GM12878 (cell line): Measurements from ENCODE around the gene MITF. TPM values are rescaled to one million over a fixed set of nuclear protein-coding genes. Genes with fewer than 3 reads are reported as not detected.

Source experiments
- ATAC-seq: fragments of 200-7000 bp; cut with Tn5 transposase; 3 replicates; pipeline ENCODE4 v1.9.1; 2020; ENCODE audit warnings: mild to moderate bottlenecking, moderate library complexity
- BruUV-seq: library from RNA; stranded (reverse); fragments of 400-500 nt; replicated peaks from 2 replicates; lab custom pipeline; 2021; lab: Mats Ljungman, UMichigan
- CTCF ChIA-PET: fragments of 300-600 bp; sonication (Branson Sonifier 250); formaldehyde crosslinking; extraction: SDS; loops from one replicate; lab custom pipeline; 2021; ENCODE audit warnings: inconsistent platforms; lab: Yijun Ruan, JAX
- POLR2A ChIA-PET: fragments of 350-600 bp; formaldehyde crosslinking; extraction: SDS; loops from one replicate; lab custom pipeline; 2021; ENCODE audit warnings: inconsistent platforms; lab: Charles Lee
- RAD21 ChIA-PET: fragments of 300-600 bp; sonication (Branson Sonifier 250); formaldehyde crosslinking; loops from one replicate; lab custom pipeline; 2023; ENCODE audit warnings: antibody characterized with exemption; ENCODE audit not compliant: unreplicated experiment; lab: Charles Lee
- SMC1A ChIA-PET: fragments of 300-600 bp; sonication (Branson Sonifier 250); formaldehyde crosslinking; loops from one replicate; lab custom pipeline; 2023; ENCODE audit not compliant: unreplicated experiment, uncharacterized antibody; lab: Charles Lee
- DNase-seq: peaks from one replicate; pipeline ENCODE4 v3.0.0-alpha.2; 2011; ENCODE audit warnings: low read depth, low spot score
- FAIRE-seq: peaks from 3 replicates; lab custom pipeline; 2011; peaks lifted over from hg19 to GRCh38; lab: Jason Lieb, UNC
- H2AFZ ChIP-seq: 2 replicates; pipeline ENCODE4 v1.6.0; 2011; ENCODE audit warnings: low read depth, low read length, control low read depth; ENCODE audit not compliant: control insufficient read depth
- H3K27ac ChIP-seq: 2 replicates; pipeline ENCODE4 v1.5.1; 2011; ENCODE audit warnings: control low read depth; ENCODE audit not compliant: control insufficient read depth, insufficient read depth
- H3K27me3 ChIP-seq, 2 experiments: replicated peaks in 1 of 2; 2 replicates each; pipeline versions ENCODE4 v1.6.0 to v1.6.1; 2011; ENCODE audit warnings: low read length in 1 of 2; ENCODE audit not compliant: control insufficient read depth in 2 of 2, insufficient read depth in 2 of 2
- H3K36me3 ChIP-seq, 2 experiments: 2 replicates each; pipeline ENCODE4 v1.5.1; 2011; ENCODE audit warnings: low read length in 1 of 2; ENCODE audit not compliant: control insufficient read depth in 2 of 2, insufficient read depth in 2 of 2
- H3K4me1 ChIP-seq: 2 replicates; pipeline ENCODE4 v1.6.1; 2011; ENCODE audit warnings: mild to moderate bottlenecking, low read length, moderate library complexity, mixed read lengths; ENCODE audit not compliant: control insufficient read depth, insufficient read depth
- H3K4me2 ChIP-seq: 2 replicates; pipeline ENCODE4 v1.6.0; 2011; ENCODE audit warnings: control low read depth; ENCODE audit not compliant: control insufficient read depth, insufficient read depth
- H3K4me3 ChIP-seq: fragments of 200-600 bp; sonication (generic); 2 replicates; pipeline ENCODE4 v1.5.1; 2016
- H3K79me2 ChIP-seq: 2 replicates; pipeline ENCODE4 v1.6.0; 2011; ENCODE audit warnings: low read length; ENCODE audit not compliant: control insufficient read depth, insufficient read depth
- H3K9ac ChIP-seq: 2 replicates; pipeline ENCODE4 v1.8.0; 2011; ENCODE audit warnings: low read length, control low read depth, mixed read lengths; ENCODE audit not compliant: control insufficient read depth, insufficient read depth
- H3K9me3 ChIP-seq: replicated peaks from 3 replicates; pipeline ENCODE4 v1.5.1; 2011; ENCODE audit warnings: mild to moderate bottlenecking, low read length; ENCODE audit not compliant: control insufficient read depth, insufficient read depth
- H4K20me1 ChIP-seq: 2 replicates; pipeline ENCODE4 v1.6.0; 2011; ENCODE audit not compliant: control insufficient read depth, insufficient read depth
- ATF3 ChIP-seq: IDR thresholded peaks from 2 replicates; pipeline ENCODE4 v1.6.1; 2011; ENCODE audit warnings: low read depth, mild to moderate bottlenecking, low read length, moderate library complexity, borderline replicate concordance; ENCODE audit errors: extremely low read depth
- BACH1 ChIP-seq: fragments of 450-650 bp; IDR thresholded peaks from 2 replicates; pipeline ENCODE4 v1.6.1; 2017; ENCODE audit warnings: mild to moderate bottlenecking, borderline replicate concordance
- BRCA1 ChIP-seq: IDR thresholded peaks from 2 replicates; pipeline ENCODE4 v1.6.1; 2011; ENCODE audit warnings: low read depth, low read length, improper control_type of control experiment
- CEBPB ChIP-seq, 2 experiments: fragments of 150-350 bp in 1 of 2; IDR thresholded peaks; 2 replicates each; pipeline ENCODE4 v1.6.1; 2012 to 2014; ENCODE audit warnings: low read depth in 2 of 2, low read length in 2 of 2, borderline replicate concordance in 1 of 2, inconsistent platforms in 1 of 2
- DPF2 ChIP-seq: fragments of 450-650 bp; IDR thresholded peaks from 2 replicates; pipeline ENCODE4 v1.6.1; 2017; ENCODE audit warnings: mild to moderate bottlenecking
- EGR1 ChIP-seq, 2 experiments: IDR thresholded peaks; 1 replicate in 1 of 2; 2 replicates in 1 of 2; pipeline ENCODE4 v1.6.1; 2011 to 2012; ENCODE audit warnings: low read depth in 2 of 2, low read length in 2 of 2, borderline replicate concordance in 1 of 2, mild to moderate bottlenecking in 1 of 2, moderate library complexity in 1 of 2
- ETV6 ChIP-seq, 2 experiments: fragments of 450-650 bp in 1 of 2; IDR thresholded peaks in 1 of 2; conservative IDR thresholded peaks in 1 of 2; 2 replicates each; pipeline ENCODE4 v1.6.1; 2014; ENCODE audit warnings: antibody characterized with exemption in 1 of 2, borderline replicate concordance in 1 of 2, low read depth in 1 of 2, mild to moderate bottlenecking in 1 of 2, moderate library complexity in 1 of 2
- PML ChIP-seq: IDR thresholded peaks from 2 replicates; pipeline ENCODE4 v1.6.1; 2012; ENCODE audit warnings: low read length, inconsistent platforms
- POLR2A ChIP-seq: IDR thresholded peaks from 2 replicates; pipeline ENCODE4 v1.6.1; 2011; ENCODE audit warnings: low read depth, mild to moderate bottlenecking, low read length
- RAD21 ChIP-seq: IDR thresholded peaks from 2 replicates; pipeline ENCODE4 v1.6.1; 2011; ENCODE audit warnings: mild to moderate bottlenecking, low read depth, low read length, moderate library complexity; ENCODE audit not compliant: insufficient read depth
- RFX5 ChIP-seq: IDR thresholded peaks from 2 replicates; pipeline ENCODE4 v1.6.1; 2011; ENCODE audit warnings: low read depth, low read length, improper control_type of control experiment
- RUNX3 ChIP-seq: IDR thresholded peaks from 2 replicates; pipeline ENCODE4 v1.6.1; 2012; ENCODE audit warnings: low read length, inconsistent platforms
- SREBF1 ChIP-seq: IDR thresholded peaks from 2 replicates; pipeline ENCODE4 v1.6.1; 2012; ENCODE audit warnings: mild to moderate bottlenecking, low read length
- ZNF24 ChIP-seq: fragments of 450-650 bp; IDR thresholded peaks from 2 replicates; pipeline ENCODE4 v1.6.1; 2017; ENCODE audit warnings: antibody characterized with exemption, mild to moderate bottlenecking
- ZNF274 ChIP-seq: IDR thresholded peaks from one replicate; pipeline ENCODE4 v1.8.0; 2011; ENCODE audit not compliant: insufficient read length, insufficient read depth
- WGBS: methylation state at CpG from one replicate; pipeline ENCODE4 v1.1.6; 2016; ENCODE audit warnings: low lambda C conversion rate; ENCODE audit not compliant: insufficient replicate concordance, insufficient coverage; ENCODE audit errors: missing lambda C conversion rate; 5-methylcytosine and 5-hydroxymethylcytosine counted together
- in situ Hi-C: fragments of 300-500 bp; cut with MboI; formaldehyde crosslinking; loops from 9 replicates; pipeline ENCODE4 v1.14.3; 2018; ENCODE audit warnings: mixed read lengths
- intact Hi-C: fragments of 100-400 bp; cut with micrococcal nuclease; formaldehyde crosslinking; loops from one replicate; pipeline ENCODE4 v1.14.2; 2022; ENCODE audit not compliant: unreplicated experiment
- polyA plus RNA-seq, 11 experiments: library from polyadenylated mRNA; depleted of rRNA in 4 of 11; unstranded in 6 of 11; stranded (reverse) in 5 of 11; fragments of >200 nt; fragmentation: Nextera tagmentation in 4 of 11; fragmentation: Illumina TruSeq in 1 of 11; extraction: Ambion mirVana in 4 of 11; extraction: Trizol in 1 of 11; gene quantifications; 1 replicate in 1 of 11; 2 replicates in 10 of 11; pipeline versions ENCODE4 v1.2.1 to v1.2.3, GENCODE V29; 2011 to 2016; ENCODE audit warnings: inconsistent platforms in 2 of 11, missing spikeins in 2 of 11, low read depth in 1 of 11
- total RNA-seq, 4 experiments: library from RNA; depleted of rRNA in 3 of 4; stranded (reverse); fragments of >200 nt in 3 of 4; fragmentation: Illumina TruSeq in 1 of 4; extraction: Trizol in 1 of 4; gene quantifications; 2 replicates each; pipeline versions ENCODE4 v1.2.1 to v1.2.3, GENCODE V29; 2013 to 2021

The MITF gene
- total and polyA plus RNA-seq, 10 of the 15 experiments (the other 5 are each of a cell fraction or from before 2014, with no cell fraction given) = under 0.01 to 0.90 (median 0.06) TPM; not detected in 3

GRCh38 chr3:69983546-69984265, 244.4 kb downstream of the MITF start:
- H3K9ac ChIP-seq = no peak overlapping the region
- no TSS peak for BruUV-seq
- POLR2A ChIA-PET = no interaction called here
- H3K4me1 ChIP-seq = no peaks in the 10 kb centered on the region
- H3K27me3 ChIP-seq = no peaks in the 10 kb centered on the region
- H3K9me3 ChIP-seq = no peaks in the 10 kb centered on the region
- intact Hi-C loops = no loop called here
- RAD21 ChIA-PET = no interaction called here
- no peak for DNase-seq
- no peak overlapping the region for H2AFZ ChIP-seq
- in situ Hi-C loops = no loop called here
- TF ChIP-seq DPF2 = 0 out of 2 replicates have a peak, but pooled peaks have one; percentile 15
- no peak for TF ChIP-seq ETV6 (conservative IDR thresholded peaks at IDR 0.05 in 1 of 2, IDR thresholded peaks at IDR 0.05 in 1 of 2; ENCODE audit: borderline replicate concordance in 1 of 2, low read depth in 1 of 2)
- TF ChIP-seq, all 136 proteins: peak for 1
- WGBS = 22% methylated on average over 5 of the region's 5 CpGs
- Histone ChIP-seq H3K79me2 (no peaks in the 10 kb centered on the region), H3K27ac (no peak overlapping the region), H3K36me3 (no peaks in the 10 kb centered on the region), H3K4me3 (no peak overlapping the region), H4K20me1 (no peaks in the 10 kb centered on the region), H3K4me2 (no peak overlapping the region)
- no peak for FAIRE-seq
- CTCF ChIA-PET = no interaction called here
- SMC1A ChIA-PET = interaction anchor here (1.2 kb wide), 1 partner anchor 14 kb away, joined by 3 read pairs; no protein-coding TSS in a partner anchor
- peak; percentile 88 for ATAC-seq

- no peaks in the 10 kb centered on the region for H3K27me3 ChIP-seq
- H3K79me2 ChIP-seq = no peaks in the 10 kb centered on the region
- DNase-seq (no peak), FAIRE-seq (no peak), ATAC-seq (no peak)
- H3K4me1 ChIP-seq = no peaks in the 10 kb centered on the region
- no peak overlapping the region for H2AFZ ChIP-seq
- H4K20me1 ChIP-seq = no peaks in the 10 kb centered on the region
- in situ Hi-C loops (no loop called here), intact Hi-C loops (no loop called here)
- no TSS peak for BruUV-seq
- ChIA-PET SMC1A (no interaction called here), POLR2A (no interaction called here), CTCF (no interaction called here), RAD21 (no interaction called here)
- H3K36me3 ChIP-seq = no peaks in the 10 kb centered on the region
- no peak overlapping the region for H3K27ac ChIP-seq
- H3K9me3 ChIP-seq = no peaks in the 10 kb centered on the region
- no peak overlapping the region for H3K4me3 ChIP-seq
- H3K4me2 ChIP-seq = no peak overlapping the region
- no peak overlapping the region for H3K9ac ChIP-seq
- WGBS = 5% methylated on average over 4 of the region's 4 CpGs
- TF ChIP-seq RFX5 (no peak), EGR1 (IDR thresholded peaks at IDR 0.05; ENCODE audit: borderline replicate concordance in 1 of 2, low read depth in 2 of 2, low read length in 2 of 2) (no peak), PML (no peak), BRCA1 (no peak), POLR2A (no peak), RUNX3 (no peak), ZNF24 (no peak), CEBPB (IDR thresholded peaks at IDR 0.05; ENCODE audit: borderline replicate concordance in 1 of 2, low read depth in 2 of 2, low read length in 2 of 2) (no peak), ETV6 (conservative IDR thresholded peaks at IDR 0.05 in 1 of 2, IDR thresholded peaks at IDR 0.05 in 1 of 2; ENCODE audit: borderline replicate concordance in 1 of 2, low read depth in 1 of 2) (no peak), ZNF274 (no peak), BACH1 (no peak), SREBF1 (no peak), RAD21 (no peak), ATF3 (no peak)
These were observed 246.0 kb downstream of the MITF start for GRCh38 chr3:69985266-69985665.
